DND-41 (cell line): ENCODE measurements around the gene DUSP15.

Experiments used
- CTCF ChIP-seq: IDR thresholded peaks from 2 replicates; pipeline ENCODE4 v1.5.1; 2012; ENCODE audit warnings: borderline replicate concordance, low read length, moderate library complexity, mild to moderate bottlenecking; ENCODE audit not compliant: poor library complexity, severe bottlenecking; ENCODE audit errors: extremely low read depth
- EZH2 ChIP-seq: IDR thresholded peaks from 3 replicates; pipeline ENCODE4 v1.6.1; 2012; ENCODE audit warnings: borderline replicate concordance, low read depth, mild to moderate bottlenecking, moderate library complexity, low read length, inconsistent platforms; ENCODE audit not compliant: severe bottlenecking

- TF ChIP-seq CTCF (no peak), EZH2 (no peak)
Observed at GRCh38 chr20:31901615-31902014, 31.3 kb upstream of the DUSP15 start.
